ENCODE results near the gene STPG1.

DNA sequence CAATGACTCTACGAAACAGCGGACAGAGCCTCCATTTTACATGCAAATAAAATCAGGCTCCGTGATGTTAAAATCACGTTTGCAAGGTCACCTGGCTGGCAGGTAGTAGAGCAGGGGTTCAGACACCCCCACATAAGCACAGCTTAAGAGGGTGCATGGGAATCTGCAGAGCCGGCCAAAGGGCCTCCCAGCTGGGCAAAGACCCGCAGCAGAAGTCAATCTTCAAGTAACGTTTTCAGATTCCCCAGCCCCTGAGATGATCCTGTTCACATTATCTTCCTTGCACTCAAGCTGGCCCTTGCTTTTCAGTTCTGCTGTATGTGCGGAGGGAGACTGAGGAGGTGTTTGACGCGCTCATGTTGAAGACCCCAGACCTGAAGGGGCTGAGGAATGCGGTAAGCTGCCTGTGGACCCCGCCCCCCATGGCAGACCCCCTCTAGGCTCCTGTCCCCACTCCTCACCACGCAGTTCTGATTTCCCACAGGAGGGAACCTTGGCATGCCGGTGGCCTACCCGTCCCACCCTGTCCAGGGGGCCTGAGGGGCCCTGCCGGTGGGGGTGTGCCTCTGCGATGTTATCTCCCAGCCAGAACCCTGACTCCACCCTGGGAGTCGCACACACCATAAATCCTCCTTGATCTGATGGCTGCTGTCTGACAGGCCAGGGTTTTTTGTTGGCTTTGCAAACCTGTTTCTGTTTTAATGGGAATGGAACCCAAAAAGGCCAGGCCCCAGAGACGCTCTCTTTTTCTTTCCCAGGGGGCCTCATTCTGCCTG is 66.2 kb downstream of the STPG1 start:
- TF ChIP-seq, protein P1, sequence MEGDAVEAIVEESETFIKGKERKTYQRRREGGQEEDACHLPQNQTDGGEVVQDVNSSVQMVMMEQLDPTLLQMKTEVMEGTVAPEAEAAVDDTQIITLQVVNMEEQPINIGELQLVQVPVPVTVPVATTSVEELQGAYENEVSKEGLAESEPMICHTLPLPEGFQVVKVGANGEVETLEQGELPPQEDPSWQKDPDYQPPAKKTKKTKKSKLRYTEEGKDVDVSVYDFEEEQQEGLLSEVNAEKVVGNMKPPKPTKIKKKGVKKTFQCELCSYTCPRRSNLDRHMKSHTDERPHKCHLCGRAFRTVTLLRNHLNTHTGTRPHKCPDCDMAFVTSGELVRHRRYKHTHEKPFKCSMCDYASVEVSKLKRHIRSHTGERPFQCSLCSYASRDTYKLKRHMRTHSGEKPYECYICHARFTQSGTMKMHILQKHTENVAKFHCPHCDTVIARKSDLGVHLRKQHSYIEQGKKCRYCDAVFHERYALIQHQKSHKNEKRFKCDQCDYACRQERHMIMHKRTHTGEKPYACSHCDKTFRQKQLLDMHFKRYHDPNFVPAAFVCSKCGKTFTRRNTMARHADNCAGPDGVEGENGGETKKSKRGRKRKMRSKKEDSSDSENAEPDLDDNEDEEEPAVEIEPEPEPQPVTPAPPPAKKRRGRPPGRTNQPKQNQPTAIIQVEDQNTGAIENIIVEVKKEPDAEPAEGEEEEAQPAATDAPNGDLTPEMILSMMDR (IDR thresholded peaks at IDR 0.05) = no peak
- TF ChIP-seq POLR2A (IDR thresholded peaks at IDR 0.05; ENCODE audit: low read depth) = no peak
- no peak for TF ChIP-seq POLR2AphosphoS5 (IDR thresholded peaks at IDR 0.05)
- TF ChIP-seq EP300 (IDR thresholded peaks at IDR 0.05) = no peak
